Stimulated activated CD4-positive, alpha-beta T cell treated with anti-CD3 and anti-CD28 coated beads, Interleukin-4, amount 100 ng/mL, for 24 hours (primary cell): Measurements from ENCODE around the gene KIT.

ENCODE experiments used
- DNase-seq: peaks from one replicate; pipeline ENCODE4 v3.0.0-alpha.2; 2020

The KIT gene

GRCh38 chr4:54661169-54661568 lies 3.4 kb downstream of the KIT start:
- no peak for DNase-seq

GRCh38 chr4:54661686-54662085 lies 3.9 kb downstream of the KIT start:
- DNase-seq, result no peak

- no peak for DNase-seq
Observed at GRCh38 chr4:54662123-54662522, 4.4 kb downstream of the KIT start.

- DNase-seq, result no peak
Observed at GRCh38 chr4:54662901-54663585, 5.3 kb downstream of the KIT start.

- no peak for DNase-seq
Observed at GRCh38 chr4:54664400-54664799, 6.6 kb downstream of the KIT start.

- DNase-seq, result no peak
Observed at GRCh38 chr4:54668014-54668611, 10.4 kb downstream of the KIT start.

GRCh38 chr4:54669831-54670230 lies 12.1 kb downstream of the KIT start:
- no peak for DNase-seq

GRCh38 chr4:54675721-54676461 lies 18.1 kb downstream of the KIT start:
- DNase-seq, result no peak

GRCh38 chr4:54676658-54677057 lies 18.9 kb downstream of the KIT start:
- no peak for DNase-seq

GRCh38 chr4:54677416-54677815 lies 19.7 kb downstream of the KIT start:
- no peak for DNase-seq

- no peak for DNase-seq
Observed at GRCh38 chr4:54677853-54678650, 20.3 kb downstream of the KIT start.

- no peak for DNase-seq
Observed at GRCh38 chr4:54678826-54679225, 21.1 kb downstream of the KIT start.

- DNase-seq, result no peak
Observed at GRCh38 chr4:54679813-54680212, 22.1 kb downstream of the KIT start.

- DNase-seq, result peak; percentile 55
Observed at GRCh38 chr4:54683616-54684346, 26.0 kb downstream of the KIT start.

GRCh38 chr4:54685810-54686209 lies 28.1 kb downstream of the KIT start:
- no peak for DNase-seq

GRCh38 chr4:54687887-54688841 lies 30.4 kb downstream of the KIT start:
- no peak for DNase-seq

- DNase-seq, result no peak
Observed at GRCh38 chr4:54695337-54695736, 37.6 kb downstream of the KIT start.

- DNase-seq, result no peak
Observed at GRCh38 chr4:54695788-54696187, 38.0 kb downstream of the KIT start.

GRCh38 chr4:54696649-54697048 lies 38.9 kb downstream of the KIT start:
- DNase-seq, result no peak

GRCh38 chr4:54700986-54701385 lies 43.2 kb downstream of the KIT start:
- DNase-seq, result no peak

GRCh38 chr4:54703182-54703581 lies 45.4 kb downstream of the KIT start:
- DNase-seq, result no peak
